IPS-11a (cell line): Measurements from ENCODE around the gene PTGFR.

Source experiments
- H3K4me3 ChIP-seq: one replicate; pipeline ENCODE4 v1.5.1; 2013; ENCODE audit warnings: low read depth, low read length, control low read depth

Gene PTGFR

GRCh38 chr1:78586572-78586971, 95.8 kb downstream of the PTGFR start:
- H3K4me3 ChIP-seq = no peak overlapping the region

GRCh38 chr1:78587211-78587610, 96.4 kb downstream of the PTGFR start:
- H3K4me3 ChIP-seq = no peak overlapping the region
